Measurements from ENCODE around the gene RCOR2. TPM values are rescaled to one million over a fixed set of nuclear protein-coding genes. Genes with fewer than 3 reads are reported as not detected.

The RCOR2 gene
- total and polyA plus RNA-seq, 8 donors, result 0.35 to 1.6 (median 0.92) TPM; not detected in 3

GRCh38 chr11:63882555-63883242, 34.3 kb downstream of the RCOR2 start:
- 65 to 68% (median 67%) methylated on average over 6 to 7 of the region's 7 CpGs for WGBS, 5 donors
- no peaks in the 10 kb centered on the region for H3K9me3 ChIP-seq
- DNase-seq, result peak in 1 of 2 donors; percentile 61

GRCh38 chr11:63880403-63880790, 36.6 kb downstream of the RCOR2 start:
- no peak for TF ChIP-seq POLR2A (IDR thresholded peaks at IDR 0.05)
- TF ChIP-seq EP300 (IDR thresholded peaks at IDR 0.05), result no peak
- no peak for TF ChIP-seq POLR2AphosphoS5 (IDR thresholded peaks at IDR 0.05)
- TF ChIP-seq, protein P1, sequence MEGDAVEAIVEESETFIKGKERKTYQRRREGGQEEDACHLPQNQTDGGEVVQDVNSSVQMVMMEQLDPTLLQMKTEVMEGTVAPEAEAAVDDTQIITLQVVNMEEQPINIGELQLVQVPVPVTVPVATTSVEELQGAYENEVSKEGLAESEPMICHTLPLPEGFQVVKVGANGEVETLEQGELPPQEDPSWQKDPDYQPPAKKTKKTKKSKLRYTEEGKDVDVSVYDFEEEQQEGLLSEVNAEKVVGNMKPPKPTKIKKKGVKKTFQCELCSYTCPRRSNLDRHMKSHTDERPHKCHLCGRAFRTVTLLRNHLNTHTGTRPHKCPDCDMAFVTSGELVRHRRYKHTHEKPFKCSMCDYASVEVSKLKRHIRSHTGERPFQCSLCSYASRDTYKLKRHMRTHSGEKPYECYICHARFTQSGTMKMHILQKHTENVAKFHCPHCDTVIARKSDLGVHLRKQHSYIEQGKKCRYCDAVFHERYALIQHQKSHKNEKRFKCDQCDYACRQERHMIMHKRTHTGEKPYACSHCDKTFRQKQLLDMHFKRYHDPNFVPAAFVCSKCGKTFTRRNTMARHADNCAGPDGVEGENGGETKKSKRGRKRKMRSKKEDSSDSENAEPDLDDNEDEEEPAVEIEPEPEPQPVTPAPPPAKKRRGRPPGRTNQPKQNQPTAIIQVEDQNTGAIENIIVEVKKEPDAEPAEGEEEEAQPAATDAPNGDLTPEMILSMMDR (IDR thresholded peaks at IDR 0.05), result no peak

More at GRCh38 chr11:63882555-63883242, 34.3 kb downstream of the RCOR2 start:
- Histone ChIP-seq H3K36me3 (peaks cover 0 to 8% (median 4%) of the 10 kb centered on the region in 4 donors), H3K27ac (no peak overlapping the region), H3K4me1 (peaks cover 33 to 91% (median 73%) of the 10 kb centered on the region in 4 donors), H3K27me3 (no peaks in the 10 kb centered on the region), H3K4me3 (no peak overlapping the region)
- intact Hi-C loops (cut with DNase I; ENCODE audit: low total_unique reads), result no loop called here
- TF ChIP-seq POLR2A (IDR thresholded peaks at IDR 0.05), result no peak
- no peak for TF ChIP-seq EP300 (IDR thresholded peaks at IDR 0.05)
- TF ChIP-seq, protein P1 (IDR thresholded peaks at IDR 0.05), result no peak
- TF ChIP-seq POLR2AphosphoS5 (IDR thresholded peaks at IDR 0.05), result no peak

GRCh38 chr11:63879598-63880402, 37.2 kb downstream of the RCOR2 start:
- intact Hi-C loops (cut with DNase I; ENCODE audit: low total_unique reads), result loop anchor here (5.0 kb wide), 1 partner anchor 37 kb away; no protein-coding TSS in a partner anchor
- DNase-seq, result no peak

More at GRCh38 chr11:63880403-63880790, 36.6 kb downstream of the RCOR2 start:
- Histone ChIP-seq H3K36me3 (peaks cover 3 to 13% (median 5%) of the 10 kb centered on the region in 4 donors), H3K4me1 (peaks cover 23 to 87% (median 67%) of the 10 kb centered on the region in 4 donors), H3K27ac (peak overlapping the region in 2 of 5 donors; percentile 10 to 19), H3K27me3 (no peaks in the 10 kb centered on the region), H3K9me3 (no peaks in the 10 kb centered on the region), H3K4me3 (no peak overlapping the region)
- intact Hi-C loops (cut with DNase I; ENCODE audit: low total_unique reads), result no loop called here
- no peak for DNase-seq
- 49 to 55% (median 50%) methylated on average over 3 of the region's 3 CpGs for WGBS, 5 donors

More at GRCh38 chr11:63879598-63880402, 37.2 kb downstream of the RCOR2 start:
- TF ChIP-seq, protein P1 (IDR thresholded peaks at IDR 0.05), result no peak
- TF ChIP-seq EP300 (IDR thresholded peaks at IDR 0.05) (no peak), POLR2AphosphoS5 (IDR thresholded peaks at IDR 0.05) (no peak), POLR2A (IDR thresholded peaks at IDR 0.05) (no peak)
- Histone ChIP-seq H3K4me3 (no peak overlapping the region), H3K9me3 (no peaks in the 10 kb centered on the region), H3K4me1 (peaks cover 26 to 89% (median 67%) of the 10 kb centered on the region in 4 donors), H3K36me3 (peaks cover 3 to 13% (median 5%) of the 10 kb centered on the region in 4 donors), H3K27me3 (no peaks in the 10 kb centered on the region), H3K27ac (peak overlapping the region in 3 of 5 donors; percentile 10 to 23 (median 19))
- 34 to 47% (median 39%) methylated on average over 2 of the region's 2 CpGs for WGBS, 5 donors
